ENCODE measurements around the gene NVL.
"Not testable (repeated sequence)": the region's sequence is repeated elsewhere in the genome, so short reads cannot be mapped to it uniquely, and the experiment has no call there.

NVL gene

GRCh38 chr1:224333939-224334786 is 4.2 kb upstream of the NVL start:
- no peak for DNase-seq

DNA sequence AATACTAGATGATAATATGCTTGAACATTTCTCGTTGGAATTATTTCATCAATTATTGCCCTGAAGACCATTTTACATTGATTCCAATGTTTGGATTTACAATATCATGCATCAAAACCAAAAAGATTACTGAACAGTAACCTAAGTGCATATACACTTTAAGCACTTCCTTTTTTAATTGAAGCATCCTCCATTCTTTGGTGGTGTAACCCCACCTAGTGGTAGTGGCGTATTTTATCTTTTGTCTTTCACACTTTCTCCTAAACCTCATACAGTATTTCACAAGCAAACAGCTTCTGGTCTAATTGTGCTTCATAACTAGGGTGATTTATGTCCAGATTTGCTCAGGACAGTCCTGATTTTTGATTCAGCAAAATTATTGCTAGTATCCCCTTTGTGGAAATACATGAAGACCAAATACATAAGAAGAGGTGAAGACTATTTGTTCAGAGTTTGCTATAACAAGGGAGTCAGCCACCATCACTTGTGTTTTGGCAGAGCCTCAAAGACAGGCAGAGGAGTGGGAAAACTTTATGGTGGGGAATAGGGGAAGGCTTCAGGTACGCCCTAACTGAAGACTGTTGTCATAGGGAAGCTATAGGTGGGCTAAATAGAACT is 3.4 kb upstream of the NVL start:
- DNase-seq = peak; percentile 55

- DNase-seq = no peak
Observed at GRCh38 chr1:224331824-224332223, 1.9 kb upstream of the NVL start.

DNA sequence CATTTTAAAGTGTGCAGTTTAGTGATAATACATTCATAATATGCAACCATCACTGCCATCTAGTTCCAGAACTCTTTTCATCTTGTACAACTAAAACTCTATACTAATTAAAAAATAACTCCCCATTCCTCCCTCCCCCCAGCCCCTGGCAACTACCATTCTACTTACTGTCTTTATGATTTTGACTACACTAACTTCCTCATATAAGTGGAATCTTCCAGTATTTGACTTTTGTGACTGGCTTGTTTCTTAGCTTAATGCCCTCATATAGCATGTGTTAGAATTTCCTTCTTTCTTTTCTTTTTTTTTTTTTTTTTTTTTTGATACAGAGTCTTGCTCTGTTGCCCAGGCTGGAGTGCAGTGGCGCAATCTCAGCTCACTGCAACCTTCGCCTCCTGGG is 1.4 kb upstream of the NVL start:
- no peak for DNase-seq

- DNase-seq = no peak
Observed at GRCh38 chr1:224329484-224329841, 509 bp downstream of the NVL start.

GRCh38 chr1:224328644-224329043 is 1.3 kb downstream of the NVL start:
- DNase-seq = no peak

GRCh38 chr1:224325959-224326358 is 4.0 kb downstream of the NVL start:
- no peak for DNase-seq

GRCh38 chr1:224321706-224322105 is 8.3 kb downstream of the NVL start:
- no peak for DNase-seq

DNA sequence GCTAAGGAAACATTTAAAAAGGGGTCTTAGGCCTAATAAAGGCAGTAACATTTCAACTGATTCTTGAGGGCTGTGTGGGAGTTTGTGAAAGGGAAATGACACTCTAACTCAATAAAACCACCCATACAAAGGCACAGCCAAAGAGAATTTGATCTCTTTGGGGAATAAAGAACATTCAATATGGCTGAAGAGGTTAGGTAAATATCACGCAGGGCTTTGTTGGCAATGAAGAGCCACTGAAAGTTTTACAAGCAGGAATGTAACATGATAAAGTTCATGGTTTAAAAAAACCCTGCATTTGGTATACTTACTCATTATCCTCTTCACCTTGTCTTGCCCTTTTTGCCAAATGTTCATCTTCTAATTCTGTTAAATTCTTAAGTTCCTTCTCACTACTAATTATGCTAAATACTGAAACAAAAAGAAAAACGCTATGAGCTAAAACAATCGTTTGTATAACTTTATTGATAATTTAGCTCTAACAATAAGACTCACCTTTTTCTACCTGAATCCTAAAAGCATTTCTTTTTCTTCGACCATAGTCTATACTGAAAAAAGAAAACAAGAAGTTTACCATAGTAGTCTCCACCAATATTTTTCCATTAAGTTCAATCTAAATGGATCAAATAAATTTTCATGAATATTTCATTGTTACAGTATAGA is 12.5 kb downstream of the NVL start:
- peak; percentile 69 for DNase-seq

- no peak for DNase-seq
Observed at GRCh38 chr1:224312025-224312424, 17.9 kb downstream of the NVL start.

DNA sequence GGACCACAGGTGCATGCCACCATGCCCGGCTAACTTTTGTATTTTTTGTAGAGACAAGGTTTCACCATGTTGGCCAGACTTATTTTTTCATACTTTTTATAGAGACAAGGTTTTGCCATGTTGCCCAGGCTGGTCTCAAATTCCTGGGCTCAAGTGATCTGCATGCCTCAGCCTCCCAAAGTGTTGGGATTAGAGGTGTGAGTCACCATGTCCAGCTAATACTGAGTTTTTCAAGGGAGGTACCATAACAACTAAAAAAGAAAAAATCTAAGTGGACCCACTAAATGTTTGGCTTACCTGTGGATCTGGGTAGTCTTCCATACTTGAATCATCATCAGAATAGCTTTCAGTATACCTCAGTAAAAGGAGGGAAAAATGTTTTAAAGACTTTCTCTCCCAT is 18.5 kb downstream of the NVL start:
- not testable (repeated sequence) for DNase-seq

GRCh38 chr1:224308064-224308463 is 21.9 kb downstream of the NVL start:
- no peak for DNase-seq

DNA sequence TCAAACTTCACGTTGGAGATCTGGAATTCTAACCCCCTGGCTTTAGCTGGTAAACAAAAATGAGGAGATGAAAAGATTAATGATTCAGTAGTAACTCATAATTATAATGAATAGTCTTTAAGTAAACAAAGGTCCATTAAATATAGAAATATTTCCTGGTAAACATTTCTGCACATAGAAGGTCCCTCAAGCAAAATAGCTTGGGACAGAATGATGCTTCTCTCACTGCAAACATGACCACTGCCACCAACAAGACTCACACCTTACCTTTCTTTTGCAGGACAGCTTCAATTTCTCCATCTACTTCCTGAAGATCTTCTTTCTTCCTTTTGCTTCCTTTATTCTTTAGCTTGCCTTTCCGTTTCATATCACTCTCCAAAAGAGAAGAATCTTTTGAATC is 25.2 kb downstream of the NVL start:
- DNase-seq = no peak

- no peak for DNase-seq
Observed at GRCh38 chr1:224302947-224303346, 27.0 kb downstream of the NVL start.

DNA sequence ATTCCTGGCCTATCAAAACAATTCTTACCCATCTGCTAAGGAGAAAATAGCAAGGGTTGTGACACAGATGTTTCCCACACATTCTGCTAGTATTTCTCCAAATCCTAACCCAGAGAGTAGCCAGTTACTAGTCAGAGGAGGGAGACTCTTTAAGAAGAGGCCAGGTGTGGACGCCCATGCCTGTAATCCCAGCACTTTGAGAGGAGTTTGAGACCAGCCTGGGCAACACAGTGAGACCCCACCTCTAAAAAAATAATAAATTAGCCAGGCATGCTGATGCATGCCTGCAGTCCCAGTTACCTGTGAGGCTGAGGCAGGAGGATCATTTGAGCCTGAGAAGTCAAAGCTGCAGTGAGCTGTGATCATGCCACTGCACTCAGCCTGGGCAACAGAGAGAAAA is 28.6 kb downstream of the NVL start:
- no peak for DNase-seq

DNA sequence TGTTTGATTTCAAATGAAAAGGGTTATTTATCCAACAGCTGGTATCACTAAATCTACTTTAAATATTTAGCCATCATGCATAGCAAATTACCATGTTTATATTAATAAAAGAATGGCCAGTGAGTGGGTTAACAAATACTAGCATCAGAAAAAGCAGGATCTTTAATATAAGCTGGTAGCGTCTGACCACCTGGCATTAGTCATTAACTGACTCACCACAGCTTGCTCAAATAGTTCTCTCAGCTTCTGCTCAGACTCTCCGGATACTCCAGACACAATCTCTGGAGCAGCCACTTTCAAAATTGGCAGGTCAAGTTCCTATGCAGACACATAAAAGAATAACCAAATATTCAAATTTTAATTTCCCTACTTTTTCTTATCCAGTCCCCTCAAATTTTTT is 29.6 kb downstream of the NVL start:
- DNase-seq = no peak

GRCh38 chr1:224298346-224299330 is 31.3 kb downstream of the NVL start:
- DNase-seq = no peak

DNA sequence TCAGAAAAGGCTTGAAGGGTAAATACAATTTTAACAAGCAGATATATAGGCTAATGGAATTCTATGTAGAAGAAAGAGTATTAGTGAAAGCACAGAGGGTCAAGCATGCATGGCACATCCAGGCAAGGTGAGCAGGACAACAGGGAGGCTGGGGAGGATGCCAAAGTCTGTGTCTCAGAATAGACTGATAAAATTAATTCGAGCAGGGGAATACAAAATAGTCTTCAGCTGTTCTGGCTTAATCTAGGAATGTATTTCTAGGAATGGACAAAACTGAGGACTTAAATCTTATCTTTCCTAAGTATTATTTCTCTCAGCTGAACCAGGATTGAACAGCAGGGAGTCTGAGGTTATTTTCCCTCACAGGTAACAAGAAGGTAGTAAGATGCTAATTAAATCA is 35.2 kb downstream of the NVL start:
- no peak for DNase-seq

GRCh38 chr1:224292419-224292818 is 37.6 kb downstream of the NVL start:
- no peak for DNase-seq

DNA sequence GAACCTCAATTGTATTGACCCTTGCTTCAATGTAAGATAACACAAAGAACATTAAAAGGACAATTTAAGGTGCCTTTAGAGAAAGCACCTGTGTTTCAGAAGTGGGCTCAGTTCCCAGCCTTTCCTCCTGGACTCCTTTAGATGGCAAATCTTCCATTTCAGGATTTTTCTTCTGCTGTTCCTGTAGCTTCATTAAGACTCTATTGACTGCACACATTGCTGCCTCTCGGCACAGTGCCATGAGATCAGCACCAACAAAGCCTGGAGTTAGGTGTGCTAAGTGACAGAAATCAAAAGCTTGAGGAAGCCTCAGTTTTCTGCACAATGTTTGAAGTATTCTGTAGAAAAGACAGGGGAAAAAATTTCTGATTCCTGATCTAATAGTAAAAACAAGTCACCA is 40.6 kb downstream of the NVL start:
- peak; percentile 3 for DNase-seq

DNA sequence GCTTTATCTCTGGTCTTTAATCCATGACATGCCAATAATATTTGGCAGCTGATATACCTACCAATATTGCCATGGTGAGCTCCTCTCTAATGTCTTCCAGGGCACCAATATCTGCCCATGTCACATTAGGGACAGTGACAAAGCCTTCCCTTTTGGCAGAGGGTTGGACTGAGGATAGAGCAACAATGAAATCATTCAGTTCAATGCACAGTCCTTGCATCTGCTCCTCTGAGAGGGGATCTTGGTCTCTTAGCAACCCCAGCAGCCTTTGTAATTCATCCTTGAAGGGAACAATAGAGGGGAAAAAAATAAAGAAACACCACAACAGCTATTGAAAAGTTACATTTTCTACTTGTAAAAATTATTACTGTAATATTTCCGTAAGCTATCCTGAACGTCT is 42.3 kb downstream of the NVL start:
- DNase-seq = peak; percentile 37

GRCh38 chr1:224282140-224282539 is 47.8 kb downstream of the NVL start:
- DNase-seq = no peak
